HepG2 (cell line): ENCODE measurements around the gene TNFRSF18. TPM values are rescaled to one million over a fixed set of nuclear protein-coding genes. Genes with fewer than 3 reads are reported as not detected.

Experiments
- ATAC-seq: fragments of 200-7000 bp; cut with Tn5 transposase; 3 replicates; pipeline ENCODE4 v1.9.1; 2020; ENCODE audit warnings: mild to moderate bottlenecking, moderate library complexity
- BruUV-seq: library from RNA; stranded (reverse); fragments of 400-500 nt; replicated peaks from 2 replicates; lab custom pipeline; 2021; lab: Mats Ljungman, UMichigan
- CTCF ChIA-PET: fragments of 300-600 bp; formaldehyde crosslinking; extraction: SDS; loops from one replicate; lab custom pipeline; 2021; ENCODE audit warnings: low total read pairs, inconsistent platforms, low intra/inter-chr PET ratio; lab: Yijun Ruan, JAX
- POLR2A ChIA-PET: fragments of 350-600 bp; sonication (Branson Sonifier 250); formaldehyde crosslinking; loops from one replicate; lab custom pipeline; 2020; ENCODE audit warnings: antibody characterized with exemption, inconsistent platforms; lab: Yijun Ruan, JAX
- DNase-seq: peaks from one replicate; pipeline ENCODE4 v3.0.0-alpha.2; 2015; ENCODE audit warnings: low spot score
- FAIRE-seq: peaks from 3 replicates; lab custom pipeline; 2011; peaks lifted over from hg19 to GRCh38; lab: Jason Lieb, UNC
- H2AFZ ChIP-seq: one replicate; pipeline ENCODE4 v1.6.1; 2011; ENCODE audit warnings: low read length, inconsistent platforms
- H3K27ac ChIP-seq: fragments of 300-600 bp; 3 replicates; pipeline ENCODE4 v1.8.0; 2011; ENCODE audit warnings: mixed run types, mild to moderate bottlenecking, mixed read lengths, low read length, inconsistent platforms; ENCODE audit not compliant: insufficient read depth; ENCODE audit errors: extremely low read length
- H3K27me3 ChIP-seq, 2 experiments: fragments of 200-600 bp in 1 of 2; 2 replicates in 1 of 2; 3 replicates in 1 of 2; pipeline versions ENCODE4 v1.6.0 to v1.8.0; 2011; ENCODE audit warnings: low read length in 2 of 2, mild to moderate bottlenecking in 2 of 2, moderate library complexity in 2 of 2, inconsistent platforms in 1 of 2; ENCODE audit not compliant: insufficient read depth in 2 of 2, control insufficient read depth in 1 of 2
- H3K36me3 ChIP-seq, 2 experiments: fragments of 200-600 bp in 1 of 2; replicated peaks in 1 of 2; 2 replicates in 1 of 2; 3 replicates in 1 of 2; pipeline versions ENCODE4 v1.5.1 to v1.8.0; 2011; ENCODE audit warnings: low read length in 2 of 2, inconsistent platforms in 1 of 2; ENCODE audit not compliant: insufficient read depth in 2 of 2, control insufficient read depth in 1 of 2
- H3K4me1 ChIP-seq: 2 replicates; pipeline ENCODE4 v1.5.1; 2012; ENCODE audit warnings: low read length, inconsistent platforms; ENCODE audit not compliant: insufficient read depth
- H3K4me2 ChIP-seq: 2 replicates; pipeline ENCODE4 v1.6.0; 2011; ENCODE audit warnings: low read depth, low read length, inconsistent platforms
- H3K4me3 ChIP-seq, 3 experiments: fragments of 200-600 bp in 1 of 3; sonication (generic), shearing (Covaris generic) in 1 of 3; replicated peaks in 1 of 3; 2 replicates each; pipeline ENCODE4 v1.5.1; 2011 to 2016; ENCODE audit warnings: low read length in 3 of 3, inconsistent platforms in 2 of 3, low read depth in 2 of 3, mild to moderate bottlenecking in 2 of 3, control low read depth in 1 of 3, mixed read lengths in 1 of 3; ENCODE audit not compliant: insufficient read depth in 1 of 3
- H3K79me2 ChIP-seq: one replicate; pipeline ENCODE4 v1.6.1; 2011; ENCODE audit warnings: low read length, inconsistent platforms; ENCODE audit not compliant: insufficient read depth
- H3K9ac ChIP-seq: 2 replicates; pipeline ENCODE4 v1.6.0; 2011; ENCODE audit warnings: mild to moderate bottlenecking, low read depth, low read length, inconsistent platforms; ENCODE audit not compliant: insufficient read depth
- H3K9me3 ChIP-seq: 2 replicates; pipeline ENCODE4 v1.5.1; 2012; ENCODE audit warnings: mild to moderate bottlenecking, low read length
- H4K20me1 ChIP-seq: 2 replicates; pipeline ENCODE4 v1.6.0; 2011; ENCODE audit warnings: inconsistent platforms, mild to moderate bottlenecking, low read length, moderate library complexity; ENCODE audit not compliant: insufficient read depth
- CCDC6 ChIP-seq: sonication (generic); formaldehyde crosslinking; IDR thresholded peaks from 2 replicates; pipeline ENCODE4 v1.8.1; 2022; ENCODE audit warnings: mild to moderate bottlenecking, missing genetic modification reagents, moderate library complexity
- FOXK1 ChIP-seq: sonication (generic); formaldehyde crosslinking; IDR thresholded peaks from 2 replicates; pipeline ENCODE4 v1.4.0; 2020; ENCODE audit warnings: low read depth, missing genetic modification reagents, borderline replicate concordance
- HES4 ChIP-seq: sonication (generic); formaldehyde crosslinking; IDR thresholded peaks from 2 replicates; pipeline ENCODE4 v1.9.0; 2021; ENCODE audit warnings: mild to moderate bottlenecking, missing genetic modification reagents, borderline replicate concordance
- KDM4B ChIP-seq: sonication (generic); formaldehyde crosslinking; IDR thresholded peaks from 2 replicates; pipeline ENCODE4 v1.4.0; 2020; ENCODE audit warnings: missing genetic modification reagents
- NR2C2 ChIP-seq: sonication (generic); formaldehyde crosslinking; IDR thresholded peaks from 2 replicates; pipeline ENCODE4 v1.4.0; 2020; ENCODE audit warnings: missing genetic modification reagents, mild to moderate bottlenecking, moderate library complexity, borderline replicate concordance
- SNAPC2 ChIP-seq: sonication (generic); formaldehyde crosslinking; IDR thresholded peaks from 2 replicates; pipeline ENCODE4 v1.8.1; 2022; ENCODE audit warnings: mild to moderate bottlenecking, missing genetic modification reagents
- TMF1 ChIP-seq: sonication (generic); formaldehyde crosslinking; IDR thresholded peaks from 2 replicates; pipeline ENCODE4 v1.8.1; 2022; ENCODE audit warnings: low read depth, missing genetic modification reagents
- ZMAT3 ChIP-seq: sonication (generic); formaldehyde crosslinking; conservative IDR thresholded peaks from 2 replicates; pipeline ENCODE4 v1.7.0; 2021; ENCODE audit warnings: missing genetic modification reagents
- ZNF251 ChIP-seq: sonication (generic); formaldehyde crosslinking; IDR thresholded peaks from 2 replicates; pipeline ENCODE4 v1.9.0; 2021; ENCODE audit warnings: mild to moderate bottlenecking, missing genetic modification reagents
- ZNF292 ChIP-seq: sonication (generic); formaldehyde crosslinking; IDR thresholded peaks from 2 replicates; pipeline ENCODE4 v1.8.1; 2022; ENCODE audit warnings: mild to moderate bottlenecking, low read depth, missing genetic modification reagents, borderline replicate concordance
- ZNF446 ChIP-seq: sonication (generic); formaldehyde crosslinking; IDR thresholded peaks from 2 replicates; pipeline ENCODE4 v1.5.0; 2020; ENCODE audit warnings: mild to moderate bottlenecking, missing genetic modification reagents
- ZNF614 ChIP-seq: IDR thresholded peaks from 2 replicates; pipeline ENCODE4 v1.6.1; 2018; ENCODE audit warnings: missing biosample characterization, missing genetic modification reagents, inconsistent platforms, borderline replicate concordance
- ZNF777 ChIP-seq: sonication (generic); formaldehyde crosslinking; IDR thresholded peaks from 2 replicates; pipeline ENCODE4 v1.4.0; 2020; ENCODE audit warnings: missing genetic modification reagents
- WGBS: methylation state at CpG from one replicate; pipeline ENCODE4 v1.1.6; 2017; ENCODE audit warnings: low lambda C conversion rate; 5-methylcytosine and 5-hydroxymethylcytosine counted together
- in situ Hi-C: cut with HindIII; loops from 2 replicates; pipeline ENCODE4 v1.10.0; 2017; ENCODE audit warnings: low pct_unique_long_range_greater_than_20kb; ENCODE audit not compliant: extremely low pct_ligation_motif_present
- intact Hi-C: fragments of 100-400 bp; cut with micrococcal nuclease; formaldehyde crosslinking; loops from one replicate; pipeline ENCODE4 v1.10.0; 2022; ENCODE audit not compliant: unreplicated experiment
- polyA plus RNA-seq, 8 experiments: library from polyadenylated mRNA; depleted of rRNA in 3 of 8; stranded (reverse) in 7 of 8; unstranded in 1 of 8; fragments of >200 nt; fragmentation: Illumina TruSeq in 4 of 8; extraction: Trizol in 4 of 8; gene quantifications; 2 replicates each; pipeline versions ENCODE4 v1.2.1 to v1.2.3, GENCODE V29; 2011 to 2016; ENCODE audit warnings: low read depth in 4 of 8, missing spikeins in 1 of 8, mixed read lengths in 1 of 8; ENCODE audit not compliant: insufficient read depth in 1 of 8
- total RNA-seq, 5 experiments: library from RNA; depleted of rRNA; stranded (reverse); fragments of >200 nt; fragmentation: Illumina TruSeq; extraction: Trizol; gene quantifications; 2 replicates each; pipeline ENCODE4 v1.2.3, GENCODE V29; 2016; ENCODE audit warnings: low read depth in 1 of 5
- TF ChIP-seq, protein P1 (sequence below): sonication (generic); formaldehyde crosslinking; IDR thresholded peaks from 2 replicates; pipeline ENCODE4 v1.9.0; 2021; ENCODE audit warnings: mild to moderate bottlenecking, missing genetic modification reagents
- TF ChIP-seq, protein P2 (sequence below): sonication (generic); formaldehyde crosslinking; IDR thresholded peaks from 2 replicates; pipeline ENCODE4 v1.5.1; 2020; ENCODE audit warnings: missing genetic modification reagents, mild to moderate bottlenecking, borderline replicate concordance
- TF ChIP-seq, protein P3 (sequence below): sonication (generic); formaldehyde crosslinking; IDR thresholded peaks from 2 replicates; pipeline ENCODE4 v1.9.0; 2021; ENCODE audit warnings: missing genetic modification reagents, mild to moderate bottlenecking, borderline replicate concordance

Gene TNFRSF18
- total and polyA plus RNA-seq, 2 of the 13 experiments (the other 11 are each of a cell fraction or from before 2014, with no cell fraction given): not detected

GRCh38 chr1:1189111-1189510 is 17.3 kb downstream of the TNFRSF18 start:
- WGBS: 51% methylated on average over 5 of the region's 5 CpGs
- intact Hi-C loops: no loop called here

DNA sequence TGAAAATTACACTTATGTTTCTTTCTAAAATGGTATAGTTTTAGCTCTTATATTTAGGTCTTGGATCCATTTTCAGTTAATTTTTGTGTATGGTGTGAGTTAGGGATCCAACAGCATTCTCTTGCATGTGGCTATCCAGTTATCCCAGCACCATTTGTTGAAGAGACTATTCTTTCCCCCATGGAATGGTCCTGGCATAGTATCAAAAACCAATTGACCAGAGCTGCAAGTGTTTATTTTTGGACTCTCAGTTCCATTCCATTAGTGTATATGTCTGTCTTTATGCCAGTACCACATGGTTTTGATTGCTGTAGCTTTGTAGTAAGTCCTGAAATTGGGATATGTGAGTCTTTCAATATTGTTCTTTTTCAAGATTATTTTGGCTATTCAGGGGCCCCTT is 18.5 kb downstream of the TNFRSF18 start:
- intact Hi-C loops: no loop called here
- H3K27ac ChIP-seq: no peak overlapping the region
- no peaks in the 10 kb centered on the region for H4K20me1 ChIP-seq
- no TSS peak for BruUV-seq
- DNase-seq: no peak
- H3K79me2 ChIP-seq: no peaks in the 10 kb centered on the region
- H3K9ac ChIP-seq: no peak overlapping the region
- FAIRE-seq: no peak
- H2AFZ ChIP-seq: no peak overlapping the region
- H3K4me2 ChIP-seq: no peak overlapping the region
- H3K9me3 ChIP-seq: no peaks in the 10 kb centered on the region
- ChIA-PET POLR2A (interaction anchor here (0.7 kb wide), 1 partner anchor 60 kb away, joined by 3 read pairs; no protein-coding TSS in a partner anchor), CTCF (no interaction called here)
- H3K4me3 ChIP-seq: no peak overlapping the region
- peaks cover 2 to 31% of the 10 kb centered on the region in 2 experiments for H3K27me3 ChIP-seq
- in situ Hi-C loops: no loop called here
- H3K4me1 ChIP-seq: peaks cover 14% of the 10 kb centered on the region
- no peak for ATAC-seq
- no peaks in the 10 kb centered on the region for H3K36me3 ChIP-seq
- TF ChIP-seq ZNF292 (CRISPR knock-in tag) (no peak), KDM4B (CRISPR knock-in tag) (no peak), FOXK1 (CRISPR knock-in tag) (no peak), ZNF777 (CRISPR knock-in tag) (no peak)
- TF ChIP-seq, protein P1, sequence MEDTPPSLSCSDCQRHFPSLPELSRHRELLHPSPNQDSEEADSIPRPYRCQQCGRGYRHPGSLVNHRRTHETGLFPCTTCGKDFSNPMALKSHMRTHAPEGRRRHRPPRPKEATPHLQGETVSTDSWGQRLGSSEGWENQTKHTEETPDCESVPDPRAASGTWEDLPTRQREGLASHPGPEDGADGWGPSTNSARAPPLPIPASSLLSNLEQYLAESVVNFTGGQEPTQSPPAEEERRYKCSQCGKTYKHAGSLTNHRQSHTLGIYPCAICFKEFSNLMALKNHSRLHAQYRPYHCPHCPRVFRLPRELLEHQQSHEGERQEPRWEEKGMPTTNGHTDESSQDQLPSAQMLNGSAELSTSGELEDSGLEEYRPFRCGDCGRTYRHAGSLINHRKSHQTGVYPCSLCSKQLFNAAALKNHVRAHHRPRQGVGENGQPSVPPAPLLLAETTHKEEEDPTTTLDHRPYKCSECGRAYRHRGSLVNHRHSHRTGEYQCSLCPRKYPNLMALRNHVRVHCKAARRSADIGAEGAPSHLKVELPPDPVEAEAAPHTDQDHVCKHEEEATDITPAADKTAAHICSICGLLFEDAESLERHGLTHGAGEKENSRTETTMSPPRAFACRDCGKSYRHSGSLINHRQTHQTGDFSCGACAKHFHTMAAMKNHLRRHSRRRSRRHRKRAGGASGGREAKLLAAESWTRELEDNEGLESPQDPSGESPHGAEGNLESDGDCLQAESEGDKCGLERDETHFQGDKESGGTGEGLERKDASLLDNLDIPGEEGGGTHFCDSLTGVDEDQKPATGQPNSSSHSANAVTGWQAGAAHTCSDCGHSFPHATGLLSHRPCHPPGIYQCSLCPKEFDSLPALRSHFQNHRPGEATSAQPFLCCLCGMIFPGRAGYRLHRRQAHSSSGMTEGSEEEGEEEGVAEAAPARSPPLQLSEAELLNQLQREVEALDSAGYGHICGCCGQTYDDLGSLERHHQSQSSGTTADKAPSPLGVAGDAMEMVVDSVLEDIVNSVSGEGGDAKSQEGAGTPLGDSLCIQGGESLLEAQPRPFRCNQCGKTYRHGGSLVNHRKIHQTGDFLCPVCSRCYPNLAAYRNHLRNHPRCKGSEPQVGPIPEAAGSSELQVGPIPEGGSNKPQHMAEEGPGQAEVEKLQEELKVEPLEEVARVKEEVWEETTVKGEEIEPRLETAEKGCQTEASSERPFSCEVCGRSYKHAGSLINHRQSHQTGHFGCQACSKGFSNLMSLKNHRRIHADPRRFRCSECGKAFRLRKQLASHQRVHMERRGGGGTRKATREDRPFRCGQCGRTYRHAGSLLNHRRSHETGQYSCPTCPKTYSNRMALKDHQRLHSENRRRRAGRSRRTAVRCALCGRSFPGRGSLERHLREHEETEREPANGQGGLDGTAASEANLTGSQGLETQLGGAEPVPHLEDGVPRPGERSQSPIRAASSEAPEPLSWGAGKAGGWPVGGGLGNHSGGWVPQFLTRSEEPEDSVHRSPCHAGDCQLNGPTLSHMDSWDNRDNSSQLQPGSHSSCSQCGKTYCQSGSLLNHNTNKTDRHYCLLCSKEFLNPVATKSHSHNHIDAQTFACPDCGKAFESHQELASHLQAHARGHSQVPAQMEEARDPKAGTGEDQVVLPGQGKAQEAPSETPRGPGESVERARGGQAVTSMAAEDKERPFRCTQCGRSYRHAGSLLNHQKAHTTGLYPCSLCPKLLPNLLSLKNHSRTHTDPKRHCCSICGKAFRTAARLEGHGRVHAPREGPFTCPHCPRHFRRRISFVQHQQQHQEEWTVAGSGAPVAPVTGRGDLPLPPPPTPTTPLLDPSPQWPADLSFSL: no peak

More at GRCh38 chr1:1189111-1189510, 17.3 kb downstream of the TNFRSF18 start:
- peaks cover 14% of the 10 kb centered on the region for H3K4me1 ChIP-seq
- TF ChIP-seq HES4 (CRISPR knock-in tag) (no peak), ZNF251 (no peak), SNAPC2 (CRISPR knock-in tag) (no peak), CCDC6 (CRISPR knock-in tag) (no peak), TMF1 (CRISPR knock-in tag) (no peak), ZMAT3 (CRISPR knock-in tag) (no peak), NR2C2 (CRISPR knock-in tag) (no peak), ZNF446 (CRISPR knock-in tag) (no peak), ZNF614 (CRISPR knock-in tag) (no peak)
- TF ChIP-seq, protein P2, sequence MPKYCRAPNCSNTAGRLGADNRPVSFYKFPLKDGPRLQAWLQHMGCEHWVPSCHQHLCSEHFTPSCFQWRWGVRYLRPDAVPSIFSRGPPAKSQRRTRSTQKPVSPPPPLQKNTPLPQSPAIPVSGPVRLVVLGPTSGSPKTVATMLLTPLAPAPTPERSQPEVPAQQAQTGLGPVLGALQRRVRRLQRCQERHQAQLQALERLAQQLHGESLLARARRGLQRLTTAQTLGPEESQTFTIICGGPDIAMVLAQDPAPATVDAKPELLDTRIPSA (CRISPR knock-in tag): no peak
- TF ChIP-seq, protein P3, sequence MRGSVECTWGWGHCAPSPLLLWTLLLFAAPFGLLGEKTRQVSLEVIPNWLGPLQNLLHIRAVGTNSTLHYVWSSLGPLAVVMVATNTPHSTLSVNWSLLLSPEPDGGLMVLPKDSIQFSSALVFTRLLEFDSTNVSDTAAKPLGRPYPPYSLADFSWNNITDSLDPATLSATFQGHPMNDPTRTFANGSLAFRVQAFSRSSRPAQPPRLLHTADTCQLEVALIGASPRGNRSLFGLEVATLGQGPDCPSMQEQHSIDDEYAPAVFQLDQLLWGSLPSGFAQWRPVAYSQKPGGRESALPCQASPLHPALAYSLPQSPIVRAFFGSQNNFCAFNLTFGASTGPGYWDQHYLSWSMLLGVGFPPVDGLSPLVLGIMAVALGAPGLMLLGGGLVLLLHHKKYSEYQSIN: no peak
- FAIRE-seq: no peak
- no peak overlapping the region for H3K4me2 ChIP-seq
- in situ Hi-C loops: no loop called here
- H3K9ac ChIP-seq: no peak overlapping the region
- no peak for ATAC-seq
- DNase-seq: no peak
- H3K27ac ChIP-seq: no peak overlapping the region
- ChIA-PET CTCF (no interaction called here), POLR2A (no interaction called here)
- H2AFZ ChIP-seq: no peak overlapping the region
- no peaks in the 10 kb centered on the region for H4K20me1 ChIP-seq
- no peaks in the 10 kb centered on the region for H3K36me3 ChIP-seq
- BruUV-seq: no TSS peak
- no peak overlapping the region for H3K4me3 ChIP-seq
- H3K27me3 ChIP-seq: peaks cover 2 to 19% of the 10 kb centered on the region in 2 experiments
- no peaks in the 10 kb centered on the region for H3K79me2 ChIP-seq
- peaks cover under 1% of the 10 kb centered on the region; the same call in 1 of the 2 replicates for H3K9me3 ChIP-seq
